ENCODE data around the gene ZNF782. TPM values are rescaled to one million over a fixed set of nuclear protein-coding genes. Genes with fewer than 3 reads are reported as not detected.
A peak's percentile ranks its signal among the peaks of the same experiment; 100 is the strongest.
"Not testable (repeated sequence)": the region's sequence is repeated elsewhere in the genome, so short reads cannot be mapped to it uniquely, and the experiment has no call there.

ZNF782 gene
- total RNA-seq, 2 donors from 2014 or later, result 4.5 to 7.1 TPM

DNA sequence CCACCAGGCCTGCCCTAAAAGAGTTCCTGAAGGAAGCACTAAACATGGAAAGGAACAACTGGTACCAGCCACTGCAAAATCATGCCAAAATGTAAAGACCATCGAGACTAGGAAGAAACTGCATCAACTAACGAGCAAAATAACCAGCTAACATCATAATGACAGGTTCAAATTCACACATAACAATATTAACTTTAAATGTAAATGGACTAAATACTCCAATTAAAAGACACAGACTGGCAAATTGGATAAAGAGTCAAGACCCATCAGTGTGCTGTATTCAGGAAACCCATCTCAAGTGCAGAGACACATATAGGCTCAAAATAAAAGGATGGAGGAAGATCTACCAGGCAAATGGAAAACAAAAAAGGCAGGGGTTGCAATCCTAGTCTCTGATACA is 55.4 kb downstream of the ZNF782 start:
- not testable (repeated sequence) for H3K27me3 Mint-ChIP-seq (ENCODE audit: low read depth); H3K4me1 Mint-ChIP-seq (ENCODE audit: low read depth); DNase-seq; H3K4me3 Mint-ChIP-seq; H3K27ac Mint-ChIP-seq; ATAC-seq (replicated peaks in 1 of 2)
- peaks cover 20 to 32% of the 10 kb centered on the region in 2 donors for H3K9me3 Mint-ChIP-seq
- H3K36me3 Mint-ChIP-seq (ENCODE audit: insufficient read depth in 2 of 2), result peaks cover 38 to 60% of the 10 kb centered on the region in 2 donors

DNA sequence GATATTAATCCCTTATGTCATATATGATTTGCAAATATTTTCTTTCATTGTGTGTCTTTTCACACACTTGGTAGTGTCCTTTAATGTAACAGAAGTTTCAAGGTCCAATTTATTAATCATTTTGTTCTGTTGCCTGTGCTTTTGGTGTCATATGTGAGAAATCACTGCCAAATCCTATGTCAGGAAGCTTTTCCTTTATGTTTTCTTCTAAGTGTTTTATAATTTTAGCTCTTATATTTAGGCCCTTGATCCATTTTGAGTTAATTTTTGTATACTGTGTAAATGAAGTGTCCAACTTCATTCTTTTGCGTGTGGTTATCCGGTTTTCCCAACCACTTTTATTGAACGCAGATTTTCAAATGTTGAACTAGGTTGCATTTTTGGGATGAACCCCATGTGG is 70.3 kb downstream of the ZNF782 start:
- H3K27me3 Mint-ChIP-seq (ENCODE audit: low read depth), result no peaks in the 10 kb centered on the region
- peak overlapping the region; percentile 25 for H3K27ac Mint-ChIP-seq
- ATAC-seq (replicated peaks in 1 of 2), result no peak
- H3K4me3 Mint-ChIP-seq, result no peak overlapping the region
- DNase-seq, result no peak
- H3K36me3 Mint-ChIP-seq (ENCODE audit: insufficient read depth in 2 of 2), result peaks cover 19 to 41% of the 10 kb centered on the region in 2 donors
- H3K4me1 Mint-ChIP-seq (ENCODE audit: low read depth), result peaks cover 18% of the 10 kb centered on the region
- peaks cover 18 to 21% of the 10 kb centered on the region in 2 donors for H3K9me3 Mint-ChIP-seq

DNA sequence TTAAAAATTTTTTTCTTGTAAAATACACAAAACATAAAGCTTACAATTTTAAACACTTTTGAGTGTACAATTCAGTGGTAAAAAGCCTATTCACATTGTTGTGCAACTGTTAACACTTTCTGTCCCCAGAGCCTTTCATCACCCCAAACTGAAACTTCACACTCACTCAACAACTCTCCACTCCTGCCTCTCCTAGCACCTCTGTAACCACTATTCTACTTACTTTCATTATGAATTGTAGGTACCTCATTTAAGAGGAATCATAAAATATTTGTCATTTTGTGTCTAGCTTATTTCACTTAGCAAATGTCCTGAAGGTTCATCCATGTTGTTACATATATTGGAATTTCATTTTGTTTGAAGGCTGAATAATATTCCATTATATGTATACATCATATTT is 72.1 kb downstream of the ZNF782 start:
- H3K4me3 Mint-ChIP-seq, result peak overlapping the region; percentile 39 to 55
- ATAC-seq (replicated peaks in 1 of 2) (peak; percentile 69 to 77), DNase-seq (peak; percentile 30 to 40)
- peak overlapping the region; percentile 77 for H3K27ac Mint-ChIP-seq
- no peaks in the 10 kb centered on the region for H3K27me3 Mint-ChIP-seq (ENCODE audit: low read depth)
- peaks cover 15 to 36% of the 10 kb centered on the region in 2 donors for H3K36me3 Mint-ChIP-seq (ENCODE audit: insufficient read depth in 2 of 2)
- H3K4me1 Mint-ChIP-seq (ENCODE audit: low read depth), result peaks cover 20% of the 10 kb centered on the region
- peaks cover 13 to 14% of the 10 kb centered on the region in 2 donors for H3K9me3 Mint-ChIP-seq

DNA sequence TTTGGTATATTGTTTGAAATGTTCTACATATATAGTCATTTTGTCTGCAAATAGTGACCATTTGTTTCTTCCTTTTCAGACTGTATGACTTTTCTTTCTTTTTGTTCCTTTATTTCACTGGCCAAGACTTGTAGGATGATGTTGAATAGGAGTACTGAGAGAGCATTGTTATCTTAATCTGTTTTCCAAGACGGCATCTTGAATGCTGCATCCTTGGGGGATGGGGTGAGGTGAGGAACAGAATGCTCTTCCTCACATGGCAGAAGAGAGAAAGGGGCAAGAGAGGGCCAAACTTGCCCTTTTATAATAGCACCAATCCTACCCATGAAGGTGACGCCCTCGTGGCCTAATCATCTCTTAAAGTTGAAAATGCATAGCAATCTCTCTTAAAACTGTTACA is 72.8 kb downstream of the ZNF782 start:
- no peak for DNase-seq
- Mint-ChIP-seq H3K4me3 (no peak overlapping the region), H3K36me3 (ENCODE audit: insufficient read depth in 2 of 2) (peaks cover 12 to 33% of the 10 kb centered on the region in 2 donors)

DNA sequence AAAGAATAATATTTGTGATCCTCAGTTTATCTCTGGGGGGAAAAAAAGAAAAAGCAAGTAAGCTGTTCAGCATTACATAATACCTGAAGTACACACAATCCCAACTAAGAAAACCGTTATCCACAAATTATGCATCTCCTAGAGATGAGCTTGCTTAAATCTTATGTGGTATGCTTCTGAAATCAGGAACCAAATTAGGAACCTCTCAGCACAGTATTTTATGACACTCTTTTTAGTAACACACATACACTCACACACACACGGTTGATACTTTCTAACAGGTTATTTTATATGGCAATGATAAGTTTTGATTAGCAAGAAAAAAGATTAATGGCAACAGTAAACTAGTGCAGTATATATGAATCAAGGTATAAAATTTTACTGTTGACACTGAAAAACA is 75.2 kb downstream of the ZNF782 start:
- Mint-ChIP-seq H3K4me1 (ENCODE audit: low read depth) (peaks cover 32% of the 10 kb centered on the region), H3K27me3 (ENCODE audit: low read depth) (no peaks in the 10 kb centered on the region), H3K36me3 (ENCODE audit: insufficient read depth in 2 of 2) (peaks cover 20 to 39% of the 10 kb centered on the region in 2 donors), H3K9me3 (peaks cover 15 to 17% of the 10 kb centered on the region in 2 donors), H3K27ac (no peak overlapping the region), H3K4me3 (peak overlapping the region; percentile 97 to 99)
- ATAC-seq (replicated peaks in 1 of 2), result no peak
- DNase-seq, result no peak

More for the DNA sequence above, 72.8 kb downstream of the ZNF782 start:
- no peak overlapping the region for H3K27ac Mint-ChIP-seq
- peaks cover 27% of the 10 kb centered on the region for H3K4me1 Mint-ChIP-seq (ENCODE audit: low read depth)
- H3K9me3 Mint-ChIP-seq, result peaks cover 13 to 14% of the 10 kb centered on the region in 2 donors
- no peak for ATAC-seq (replicated peaks in 1 of 2)
- H3K27me3 Mint-ChIP-seq (ENCODE audit: low read depth), result no peaks in the 10 kb centered on the region

DNA sequence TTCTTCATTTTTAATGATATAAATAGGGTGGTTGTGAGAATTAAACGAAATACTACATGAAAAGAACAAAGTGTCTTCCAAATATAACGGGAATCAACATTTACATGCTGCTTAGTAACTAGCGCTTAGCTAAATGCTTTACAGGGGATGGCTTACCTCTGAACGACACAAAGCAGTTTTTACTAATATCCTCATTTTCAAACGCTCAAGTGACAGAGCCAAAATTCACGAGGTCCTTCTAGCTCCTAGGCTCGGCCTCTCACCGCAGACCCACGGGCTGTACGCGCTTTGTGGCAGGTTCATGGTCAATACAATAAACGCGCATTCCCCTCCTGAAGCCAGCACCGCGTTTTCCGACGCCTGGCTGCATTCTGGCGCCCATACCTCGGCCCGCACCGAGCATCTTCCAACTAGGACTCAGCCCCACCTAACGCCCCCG is 76.9 kb downstream of the ZNF782 start:
- H3K27ac Mint-ChIP-seq, result peak overlapping the region; percentile 86
- H3K4me1 Mint-ChIP-seq (ENCODE audit: low read depth), result peaks cover 27% of the 10 kb centered on the region
- no peak for ATAC-seq (replicated peaks in 1 of 2)
- DNase-seq, result no peak
- no peaks in the 10 kb centered on the region for H3K27me3 Mint-ChIP-seq (ENCODE audit: low read depth)
- peaks cover 9 to 11% of the 10 kb centered on the region in 2 donors for H3K9me3 Mint-ChIP-seq
- peak overlapping the region; percentile 97 to 99 for H3K4me3 Mint-ChIP-seq
- H3K36me3 Mint-ChIP-seq (ENCODE audit: insufficient read depth in 2 of 2), result peaks cover 25 to 39% of the 10 kb centered on the region in 2 donors

DNA sequence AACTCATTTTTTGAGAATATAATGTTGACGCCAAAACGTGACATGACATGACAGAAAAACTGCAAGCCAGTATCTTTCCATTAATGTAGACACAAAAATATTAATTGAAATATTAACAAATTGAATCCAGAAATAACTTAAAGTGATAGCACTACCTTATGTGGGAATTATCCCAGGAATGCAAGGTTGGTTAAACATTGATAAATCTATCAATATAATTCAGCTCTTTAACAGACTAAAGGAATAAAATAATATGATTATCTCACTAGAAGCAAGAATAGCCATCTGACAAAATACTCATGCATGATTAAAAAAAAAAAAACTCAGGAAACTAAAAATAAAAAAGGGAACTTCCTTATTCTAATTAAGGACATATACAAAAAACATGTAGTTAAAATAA is 83.2 kb downstream of the ZNF782 start:
- DNase-seq, result no peak
- peaks cover 24 to 25% of the 10 kb centered on the region in 2 donors for H3K9me3 Mint-ChIP-seq
- no peak for ATAC-seq (replicated peaks in 1 of 2)
- no peak overlapping the region for H3K4me3 Mint-ChIP-seq
- peaks cover 40 to 84% of the 10 kb centered on the region in 2 donors for H3K36me3 Mint-ChIP-seq (ENCODE audit: insufficient read depth in 2 of 2)
- peaks cover under 1% of the 10 kb centered on the region for H3K4me1 Mint-ChIP-seq (ENCODE audit: low read depth)
- H3K27me3 Mint-ChIP-seq (ENCODE audit: low read depth), result no peaks in the 10 kb centered on the region
- no peak overlapping the region for H3K27ac Mint-ChIP-seq

DNA sequence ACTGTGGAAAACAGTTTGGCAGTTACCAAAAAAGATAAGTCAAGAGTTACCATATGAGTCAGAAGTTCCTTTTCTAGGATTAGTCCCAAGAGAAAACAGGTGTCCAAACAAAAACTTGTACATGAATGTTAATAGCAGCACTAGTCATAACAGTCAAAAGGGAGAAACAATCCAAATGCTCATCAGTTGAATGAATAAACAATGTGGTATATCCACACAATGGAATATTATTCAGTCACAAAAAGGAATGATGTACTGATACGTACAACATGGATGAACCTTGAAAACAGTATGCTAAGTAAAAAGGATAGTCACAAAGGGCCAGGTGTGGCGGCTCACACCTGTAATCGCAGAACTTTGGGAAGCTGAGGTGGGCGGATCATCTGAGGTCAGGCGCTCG is 84.3 kb downstream of the ZNF782 start:
- peaks cover 25 to 26% of the 10 kb centered on the region in 2 donors for H3K9me3 Mint-ChIP-seq
- no peak overlapping the region for H3K27ac Mint-ChIP-seq
- no peaks in the 10 kb centered on the region for H3K4me1 Mint-ChIP-seq (ENCODE audit: low read depth)
- H3K4me3 Mint-ChIP-seq, result no peak overlapping the region
- no peaks in the 10 kb centered on the region for H3K27me3 Mint-ChIP-seq (ENCODE audit: low read depth)
- H3K36me3 Mint-ChIP-seq (ENCODE audit: insufficient read depth in 2 of 2), result peaks cover 40 to 89% of the 10 kb centered on the region in 2 donors
- ATAC-seq (replicated peaks in 1 of 2) (no peak), DNase-seq (no peak)

Other genes with a start within 250 kb of the ZNF782 start
- 10 to 100 TPM; 11.7 to 13.9 TPM for gene CDC14B, start 234.7 kb downstream of the ZNF782 start, total RNA-seq
- 10 to 100 TPM; 11.6 to 17.1 TPM for gene PRXL2C, start 199.2 kb downstream of the ZNF782 start, total RNA-seq
- 10 to 100 TPM; 14.4 to 16.3 TPM for gene ZNF510, start 76.4 kb downstream of the ZNF782 start, total RNA-seq
- not detected for gene NUTM2G, start 74.3 kb upstream of the ZNF782 start, total RNA-seq
- 1 to 10 TPM; 1.3 to 4.3 TPM for gene CTSV, start 184.6 kb upstream of the ZNF782 start, total RNA-seq

Data from activated T-cell treated with anti-CD3 and anti-CD28 coated beads, Interleukin-2, amount 50 U/mL, for 72 hours (primary cell).